Measurements from ENCODE around the gene ZNG1B. TPM values are rescaled to one million over a fixed set of nuclear protein-coding genes. Genes with fewer than 3 reads are reported as not detected.
"Not testable (repeated sequence)": the region's sequence is repeated elsewhere in the genome, so short reads cannot be mapped to it uniquely, and the experiment has no call there.

ZNG1B gene
- total and polyA plus RNA-seq, 3 donors from 2014 or later = 27.7 to 49.4 (median 44.4) TPM

- DNase-seq = no peak
Observed at GRCh38 chr2:113407446-113408099, 29.9 kb upstream of the ZNG1B start.

DNA sequence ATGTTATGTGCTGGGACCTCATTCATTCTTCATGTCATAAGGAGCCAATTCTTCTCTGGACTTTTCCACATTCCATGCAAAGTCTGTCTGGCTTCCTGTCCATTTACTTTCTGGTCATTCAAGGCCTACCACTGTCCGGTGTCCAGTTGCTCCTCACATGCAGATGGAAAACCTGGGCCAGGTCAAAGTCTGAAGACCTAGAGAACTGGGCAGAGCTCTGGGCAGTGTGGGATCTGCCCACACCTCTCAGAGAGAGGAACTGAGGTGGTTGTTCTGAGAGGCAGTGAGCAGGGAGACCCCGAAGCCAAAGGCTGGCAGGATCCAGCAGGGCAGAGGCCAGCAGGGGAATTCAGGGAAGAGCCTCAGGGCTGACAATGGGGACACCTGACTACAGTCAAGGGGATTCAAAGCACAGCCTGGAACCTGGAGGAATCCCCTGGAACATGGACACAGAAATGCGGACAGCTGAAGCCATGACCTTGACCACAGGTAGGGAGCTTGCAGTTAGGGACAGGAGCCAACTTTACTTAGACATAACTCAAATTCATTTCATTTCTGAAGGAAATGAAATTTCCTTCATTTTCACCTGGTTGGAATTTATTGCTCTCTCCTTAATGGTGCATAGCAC lies 25.7 kb upstream of the ZNG1B start:
- H3K27me3 ChIP-seq; H3K4me3 ChIP-seq; H3K36me3 ChIP-seq (ENCODE audit: low read depth, missing control alignments); intact Hi-C loops (cut with DNase I; ENCODE audit: low total_unique reads); DNase-seq; H3K9me3 ChIP-seq; H3K27ac ChIP-seq; H3K4me1 ChIP-seq: not testable (repeated sequence)
- 45 to 53% methylated on average over 1 of the region's 3 CpGs for WGBS, 2 donors

More at GRCh38 chr2:113407446-113408099, 29.9 kb upstream of the ZNG1B start:
- H3K36me3 ChIP-seq (ENCODE audit: low read depth, missing control alignments) = no peaks in the 10 kb centered on the region
- H3K4me1 ChIP-seq = no peaks in the 10 kb centered on the region
- 79 to 80% methylated on average over 3 of the region's 3 CpGs for WGBS, 2 donors
- no peak overlapping the region for H3K27ac ChIP-seq
- no peaks in the 10 kb centered on the region for H3K9me3 ChIP-seq
- no peak overlapping the region for H3K4me3 ChIP-seq
- TF ChIP-seq, protein P1, sequence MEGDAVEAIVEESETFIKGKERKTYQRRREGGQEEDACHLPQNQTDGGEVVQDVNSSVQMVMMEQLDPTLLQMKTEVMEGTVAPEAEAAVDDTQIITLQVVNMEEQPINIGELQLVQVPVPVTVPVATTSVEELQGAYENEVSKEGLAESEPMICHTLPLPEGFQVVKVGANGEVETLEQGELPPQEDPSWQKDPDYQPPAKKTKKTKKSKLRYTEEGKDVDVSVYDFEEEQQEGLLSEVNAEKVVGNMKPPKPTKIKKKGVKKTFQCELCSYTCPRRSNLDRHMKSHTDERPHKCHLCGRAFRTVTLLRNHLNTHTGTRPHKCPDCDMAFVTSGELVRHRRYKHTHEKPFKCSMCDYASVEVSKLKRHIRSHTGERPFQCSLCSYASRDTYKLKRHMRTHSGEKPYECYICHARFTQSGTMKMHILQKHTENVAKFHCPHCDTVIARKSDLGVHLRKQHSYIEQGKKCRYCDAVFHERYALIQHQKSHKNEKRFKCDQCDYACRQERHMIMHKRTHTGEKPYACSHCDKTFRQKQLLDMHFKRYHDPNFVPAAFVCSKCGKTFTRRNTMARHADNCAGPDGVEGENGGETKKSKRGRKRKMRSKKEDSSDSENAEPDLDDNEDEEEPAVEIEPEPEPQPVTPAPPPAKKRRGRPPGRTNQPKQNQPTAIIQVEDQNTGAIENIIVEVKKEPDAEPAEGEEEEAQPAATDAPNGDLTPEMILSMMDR (IDR thresholded peaks at IDR 0.05) = no peak
- no peak for TF ChIP-seq POLR2A (IDR thresholded peaks at IDR 0.05)
- H3K27me3 ChIP-seq = no peaks in the 10 kb centered on the region
- intact Hi-C loops (cut with DNase I; ENCODE audit: low total_unique reads) = no loop called here

- intact Hi-C loops (cut with DNase I; ENCODE audit: low total_unique reads); H3K4me3 ChIP-seq; H3K4me1 ChIP-seq; H3K27me3 ChIP-seq; H3K9me3 ChIP-seq; H3K36me3 ChIP-seq (ENCODE audit: low read depth, missing control alignments); DNase-seq; H3K27ac ChIP-seq: not testable (repeated sequence)
- 68 to 75% methylated on average over 5 of the region's 5 CpGs for WGBS, 2 donors
Observed at GRCh38 chr2:113412774-113413173, 24.7 kb upstream of the ZNG1B start.

GRCh38 chr2:113431773-113432172 lies 5.7 kb upstream of the ZNG1B start:
- H3K27ac ChIP-seq; H3K4me1 ChIP-seq; H3K9me3 ChIP-seq; intact Hi-C loops (cut with DNase I; ENCODE audit: low total_unique reads); H3K4me3 ChIP-seq; DNase-seq; H3K27me3 ChIP-seq; H3K36me3 ChIP-seq (ENCODE audit: low read depth, missing control alignments): not testable (repeated sequence)
- 8 to 16% methylated on average over 1 of the region's 1 CpG for WGBS, 2 donors

DNA sequence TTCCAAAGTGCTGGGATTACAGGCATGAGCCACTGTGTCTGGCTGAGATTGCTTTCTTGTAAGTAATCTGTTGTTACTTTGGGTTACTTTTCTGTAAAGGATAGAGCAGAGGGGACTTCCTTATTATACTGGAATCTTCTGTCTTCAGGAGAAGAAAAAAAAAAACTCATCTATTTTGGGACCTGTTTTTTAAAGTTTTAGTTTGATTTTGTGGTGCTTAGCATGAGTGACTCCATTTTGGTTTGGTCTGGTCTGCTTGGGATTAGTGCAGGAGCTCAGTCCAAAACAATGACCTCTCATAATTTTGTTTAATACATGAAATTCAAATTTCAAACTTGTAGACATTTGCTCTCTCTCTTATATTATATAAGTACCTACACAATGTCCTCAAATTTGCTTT lies 4.0 kb upstream of the ZNG1B start:
- H3K4me3 ChIP-seq; H3K9me3 ChIP-seq; H3K27ac ChIP-seq; DNase-seq; H3K4me1 ChIP-seq; intact Hi-C loops (cut with DNase I; ENCODE audit: low total_unique reads); H3K27me3 ChIP-seq; H3K36me3 ChIP-seq (ENCODE audit: low read depth, missing control alignments): not testable (repeated sequence)

DNA sequence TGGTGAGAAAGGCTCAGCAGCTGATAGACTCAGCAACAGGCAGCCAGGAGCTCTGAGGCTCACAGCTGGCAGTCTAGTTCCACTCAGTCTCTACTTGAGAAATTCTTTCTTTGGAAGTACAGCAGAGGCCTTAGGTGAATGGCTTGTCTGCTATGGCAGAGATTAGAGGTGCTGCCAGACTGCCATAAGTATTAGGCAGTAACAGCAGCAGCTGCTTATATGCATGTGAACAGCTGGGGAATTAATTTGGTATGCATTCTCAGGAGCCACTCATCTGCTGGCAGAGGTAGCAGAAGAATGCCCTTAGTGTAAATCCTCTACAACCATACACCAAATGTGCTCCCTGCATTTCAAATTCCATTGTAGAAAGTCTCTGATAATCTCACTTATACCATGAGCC lies 28.3 kb downstream of the ZNG1B start:
- intact Hi-C loops (cut with DNase I; ENCODE audit: low total_unique reads); H3K27ac ChIP-seq; H3K27me3 ChIP-seq; H3K9me3 ChIP-seq; H3K4me1 ChIP-seq; H3K4me3 ChIP-seq; H3K36me3 ChIP-seq (ENCODE audit: low read depth, missing control alignments); DNase-seq: not testable (repeated sequence)

DNA sequence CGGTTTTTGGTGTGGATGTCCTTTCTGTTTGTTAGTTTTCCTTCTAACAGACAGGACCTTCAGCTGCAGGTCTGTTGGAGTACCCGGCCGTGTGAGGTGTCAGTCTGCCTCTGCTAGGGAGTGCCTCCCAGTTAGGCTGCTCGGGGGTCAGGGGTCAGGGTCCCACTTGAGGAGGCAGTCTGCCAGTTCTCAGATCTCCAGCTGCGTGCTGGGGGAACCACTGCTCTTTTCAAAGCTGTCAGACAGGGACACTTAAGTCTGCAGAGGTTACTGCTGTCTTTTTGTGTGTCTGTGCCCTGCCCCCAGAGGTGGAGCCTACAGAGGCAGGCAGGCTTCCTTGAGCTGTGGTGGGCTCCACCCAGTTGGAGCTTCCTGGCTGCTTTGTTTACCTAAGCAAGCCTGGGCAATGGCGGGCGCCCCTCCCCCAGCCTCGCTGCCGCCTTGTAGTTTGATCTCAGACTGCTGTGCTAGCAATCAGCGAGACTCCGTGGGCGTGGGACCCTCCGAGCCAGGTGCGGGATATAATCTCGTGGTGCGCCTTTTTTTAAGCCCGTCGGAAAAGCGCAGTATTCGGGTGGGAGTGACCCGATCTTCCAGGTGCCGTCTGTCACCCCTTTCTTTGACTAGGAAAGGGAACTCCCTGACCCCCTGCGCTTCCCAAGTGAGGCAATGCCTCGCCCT lies 39.3 kb downstream of the ZNG1B start:
- H3K36me3 ChIP-seq (ENCODE audit: low read depth, missing control alignments); H3K27ac ChIP-seq; H3K9me3 ChIP-seq; DNase-seq; H3K27me3 ChIP-seq; intact Hi-C loops (cut with DNase I; ENCODE audit: low total_unique reads); H3K4me1 ChIP-seq; H3K4me3 ChIP-seq: not testable (repeated sequence)
- WGBS, 2 donors = 84 to 95% methylated on average over 20 to 24 of the region's 24 CpGs

DNA sequence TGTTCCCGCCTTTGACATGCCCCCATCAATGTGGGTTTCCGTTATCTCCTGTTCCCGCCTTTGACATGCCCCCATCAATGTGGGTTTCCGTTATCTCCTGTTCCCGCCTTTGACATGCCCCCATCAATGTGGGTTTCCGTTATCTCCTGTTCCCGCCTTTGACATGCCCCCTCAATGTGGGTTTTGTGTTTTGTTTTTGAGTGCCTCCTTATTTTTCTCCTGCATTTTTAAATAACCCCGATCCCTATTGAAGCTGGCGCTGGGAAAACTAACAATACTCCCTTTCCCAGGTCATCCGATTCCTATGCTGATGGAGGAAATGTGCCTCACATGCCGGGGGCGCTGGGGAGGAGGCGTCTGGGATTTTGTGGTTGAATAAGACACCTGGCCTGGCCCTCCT lies 59.0 kb downstream of the ZNG1B start:
- intact Hi-C loops (cut with DNase I; ENCODE audit: low total_unique reads); H3K36me3 ChIP-seq (ENCODE audit: low read depth, missing control alignments); H3K27me3 ChIP-seq; H3K4me1 ChIP-seq; H3K27ac ChIP-seq; DNase-seq; H3K4me3 ChIP-seq; H3K9me3 ChIP-seq: not testable (repeated sequence)
- 71 to 86% methylated on average over 13 of the region's 13 CpGs for WGBS, 2 donors

- 59 to 60% methylated on average over 1 to 4 of the region's 4 CpGs for WGBS, 2 donors
Observed at GRCh38 chr2:113498365-113498764, 60.9 kb downstream of the ZNG1B start, which contains the start of gene FOXD4L1. Gene FOXD4L1 (plus strand): TSS chr2:113498665. CDS start chr2:113499257, 592 bp downstream.

GRCh38 chr2:113499019-113499885 lies 61.8 kb downstream of the ZNG1B start:
- DNase-seq; H3K4me3 ChIP-seq; intact Hi-C loops (cut with DNase I; ENCODE audit: low total_unique reads); H3K36me3 ChIP-seq (ENCODE audit: low read depth, missing control alignments); H3K27me3 ChIP-seq; H3K27ac ChIP-seq; H3K9me3 ChIP-seq; H3K4me1 ChIP-seq: not testable (repeated sequence)
- 8 to 15% methylated on average over 15 to 32 of the region's 62 CpGs for WGBS, 2 donors

More at GRCh38 chr2:113498365-113498764, 60.9 kb downstream of the ZNG1B start, which contains the start of gene FOXD4L1:
- H3K36me3 ChIP-seq (ENCODE audit: low read depth, missing control alignments); H3K27ac ChIP-seq; H3K9me3 ChIP-seq; H3K4me1 ChIP-seq; DNase-seq; intact Hi-C loops (cut with DNase I; ENCODE audit: low total_unique reads); H3K4me3 ChIP-seq; H3K27me3 ChIP-seq: not testable (repeated sequence)

All from testis (tissue), 3 donors.